Nephron (organoid): ENCODE results near the gene PDGFB.

Experiments used
- H3K27ac Mint-ChIP-seq, 3 experiments: 2 replicates each; pipeline ENCODE4 v1.8.0; 2020; ENCODE audit warnings: mixed read lengths in 3 of 3, mild to moderate bottlenecking in 2 of 3, moderate library complexity in 1 of 3
- H3K27me3 Mint-ChIP-seq: 2 replicates; pipeline ENCODE4 v1.8.0; 2021; ENCODE audit warnings: low read depth, mild to moderate bottlenecking, moderate library complexity, mixed read lengths
- H3K36me3 Mint-ChIP-seq: 2 replicates; pipeline ENCODE4 v1.8.0; 2020; ENCODE audit warnings: low read depth, mixed read lengths
- H3K4me1 Mint-ChIP-seq: 2 replicates; pipeline ENCODE4 v1.8.0; 2020; ENCODE audit warnings: mixed read lengths
- H3K4me3 Mint-ChIP-seq, 3 experiments: 2 replicates each; pipeline ENCODE4 v1.8.0; 2020; ENCODE audit warnings: mild to moderate bottlenecking in 3 of 3, mixed read lengths in 3 of 3, moderate library complexity in 2 of 3
- H3K9me3 Mint-ChIP-seq: 2 replicates; pipeline ENCODE4 v1.8.0; 2020; ENCODE audit warnings: mixed read lengths
- CTCF ChIP-seq, 3 experiments: fragments of 200-600 bp; sonication (generic); IDR thresholded peaks; one replicate each; pipeline ENCODE4 v1.5.0; 2021; ENCODE audit warnings: antibody characterized with exemption in 3 of 3; ENCODE audit not compliant: unreplicated experiment in 3 of 3

Gene PDGFB

DNA sequence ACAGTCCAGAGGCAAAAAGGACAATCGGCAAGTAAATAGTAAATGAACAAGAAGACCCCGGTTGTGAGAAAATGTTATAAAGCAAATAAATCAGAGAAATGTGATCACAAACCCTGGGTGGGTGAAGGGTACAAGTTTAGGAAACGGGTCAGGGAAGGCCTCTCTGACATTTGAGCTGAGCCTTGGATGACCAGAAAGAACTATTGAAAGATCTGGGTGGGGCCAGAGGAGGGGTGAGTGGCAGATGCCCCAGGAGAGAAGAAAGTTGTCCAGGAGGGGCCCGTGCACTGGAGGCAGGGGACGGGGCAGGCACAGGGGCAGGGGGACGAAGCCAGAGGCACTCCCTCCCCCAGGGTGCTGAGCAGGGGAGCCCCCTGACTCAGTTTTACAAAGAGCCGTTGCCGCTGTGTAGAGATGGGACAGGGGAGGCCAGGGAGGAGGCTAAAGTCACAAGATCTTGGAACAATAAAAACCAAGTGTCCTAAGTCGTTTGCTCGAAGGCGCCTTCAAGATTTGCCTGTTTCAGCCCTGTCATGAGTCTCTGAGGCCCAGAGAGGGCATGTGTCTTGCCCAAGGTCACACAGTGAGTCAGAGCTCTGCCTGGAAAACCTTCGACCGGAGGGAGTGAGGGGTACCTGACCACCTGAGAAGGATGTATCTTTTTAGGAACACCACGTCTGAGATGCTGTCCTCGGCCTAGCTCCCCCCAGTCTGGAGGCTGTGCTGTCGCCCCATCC is 10.8 kb upstream of the PDGFB start:
- H3K36me3 Mint-ChIP-seq = no peaks in the 10 kb centered on the region
- no peak overlapping the region for H3K4me3 Mint-ChIP-seq
- H3K27ac Mint-ChIP-seq = peak overlapping the region in 2 of 3 experiments; percentile 36 to 49
- TF ChIP-seq CTCF (IDR thresholded peaks at IDR 0.05; ENCODE audit: unreplicated experiment in 3 of 3) = no peak
- no peaks in the 10 kb centered on the region for H3K9me3 Mint-ChIP-seq
- H3K4me1 Mint-ChIP-seq = peaks cover 15% of the 10 kb centered on the region
- peaks cover 27% of the 10 kb centered on the region for H3K27me3 Mint-ChIP-seq

- Mint-ChIP-seq H3K27ac (peak overlapping the region; percentile 36 to 58 (median 48)), H3K36me3 (no peaks in the 10 kb centered on the region), H3K9me3 (no peaks in the 10 kb centered on the region), H3K4me1 (peaks cover 15% of the 10 kb centered on the region), H3K27me3 (peaks cover 28% of the 10 kb centered on the region), H3K4me3 (no peak overlapping the region)
- no peak for TF ChIP-seq CTCF (IDR thresholded peaks at IDR 0.05; ENCODE audit: unreplicated experiment in 3 of 3)
Measured at GRCh38 chr22:39254789-39255298, 10.1 kb upstream of the PDGFB start.

DNA sequence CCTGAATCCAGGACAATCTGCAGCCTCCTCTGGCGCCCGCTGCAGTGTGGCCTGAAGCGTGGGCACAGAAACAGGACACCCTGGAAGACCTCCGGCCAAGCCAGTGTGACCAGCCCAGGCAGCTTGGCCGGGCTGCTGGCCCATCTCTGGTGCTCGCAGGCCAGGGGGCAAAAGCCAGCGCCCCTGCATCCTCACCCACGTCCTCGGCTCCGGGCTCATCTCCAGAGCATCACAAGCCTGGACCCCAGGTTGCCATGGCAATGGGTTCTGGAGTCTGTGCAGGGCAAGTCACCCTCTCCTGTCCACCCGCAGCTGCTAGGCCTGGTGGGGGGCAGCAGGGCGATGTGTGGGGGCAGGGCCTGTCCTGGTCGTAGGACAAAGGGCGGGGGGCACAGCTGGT is 9.3 kb upstream of the PDGFB start:
- Mint-ChIP-seq H3K9me3 (no peaks in the 10 kb centered on the region), H3K27ac (no peak overlapping the region), H3K27me3 (peaks cover 29% of the 10 kb centered on the region), H3K36me3 (no peaks in the 10 kb centered on the region), H3K4me1 (peaks cover 15% of the 10 kb centered on the region), H3K4me3 (no peak overlapping the region)
- TF ChIP-seq CTCF (IDR thresholded peaks at IDR 0.05; ENCODE audit: unreplicated experiment in 3 of 3) = no peak

GRCh38 chr22:39253435-39254070 is 8.8 kb upstream of the PDGFB start:
- Mint-ChIP-seq H3K27ac (no peak overlapping the region), H3K27me3 (peaks cover 34% of the 10 kb centered on the region), H3K36me3 (no peaks in the 10 kb centered on the region), H3K9me3 (no peaks in the 10 kb centered on the region), H3K4me1 (peaks cover 15% of the 10 kb centered on the region), H3K4me3 (no peak overlapping the region)
- no peak for TF ChIP-seq CTCF (IDR thresholded peaks at IDR 0.05; ENCODE audit: unreplicated experiment in 3 of 3)

DNA sequence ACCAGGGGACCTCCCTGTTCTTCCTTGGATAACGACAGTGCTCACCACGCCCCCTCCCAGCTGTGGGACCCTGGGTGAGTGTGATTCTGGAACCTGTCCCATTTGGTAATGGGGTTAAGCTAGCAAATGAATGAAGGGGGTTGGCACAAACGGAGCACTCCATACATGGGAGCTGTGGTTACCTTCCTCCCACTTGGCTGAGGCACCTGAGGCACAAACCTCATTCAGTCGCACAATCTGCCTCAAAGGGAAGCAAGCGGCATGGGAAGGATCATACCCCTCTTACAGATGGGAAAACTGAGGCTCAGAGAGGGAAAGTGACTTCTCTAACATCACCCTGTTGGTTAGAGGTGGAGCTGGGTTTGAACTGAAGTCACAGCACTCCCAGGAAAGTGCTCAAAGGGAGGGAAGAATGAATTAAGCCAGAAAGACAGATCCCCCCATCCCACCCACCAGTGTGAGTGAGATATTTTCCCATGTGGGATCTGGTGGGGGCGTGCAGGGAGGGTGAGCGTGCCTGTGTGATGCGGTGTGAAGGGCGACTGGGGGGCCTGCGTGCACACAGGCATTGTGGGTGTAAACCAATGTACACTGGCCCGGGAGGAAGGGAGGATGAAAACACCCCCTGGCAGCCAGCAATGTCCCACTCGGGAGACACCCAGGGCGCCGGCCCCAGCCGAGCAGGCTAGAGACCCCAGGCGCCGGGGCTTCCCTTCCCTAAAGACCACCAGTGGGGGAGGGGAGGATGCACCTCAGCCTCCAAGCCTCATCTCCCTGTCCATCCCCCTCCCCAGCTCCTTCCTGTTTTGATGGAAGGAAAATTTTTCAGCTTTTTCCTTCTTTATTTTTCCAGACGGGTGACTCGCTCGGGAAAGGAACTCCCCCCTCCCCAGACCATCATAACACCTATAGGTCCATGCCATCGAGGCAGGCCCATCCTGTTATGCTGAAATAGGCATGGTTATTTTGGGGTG is 8.0 kb upstream of the PDGFB start:
- Mint-ChIP-seq H3K4me1 (peaks cover 15% of the 10 kb centered on the region), H3K27ac (no peak overlapping the region), H3K9me3 (no peaks in the 10 kb centered on the region), H3K27me3 (peaks cover 39% of the 10 kb centered on the region), H3K36me3 (no peaks in the 10 kb centered on the region), H3K4me3 (no peak overlapping the region)
- no peak for TF ChIP-seq CTCF (IDR thresholded peaks at IDR 0.05; ENCODE audit: unreplicated experiment in 3 of 3)
